Panc1 (cell line): ENCODE data around the gene INPP5A.

Source experiments
- CTCF ChIP-seq: fragments of 450-650 bp; IDR thresholded peaks from 2 replicates; pipeline ENCODE4 v1.5.1; 2017; ENCODE audit warnings: mild to moderate bottlenecking
- POLR2AphosphoS5 ChIP-seq: IDR thresholded peaks from 2 replicates; pipeline ENCODE4 v1.6.1; 2012; ENCODE audit warnings: mild to moderate bottlenecking, low read depth, low read length, moderate library complexity

GRCh38 chr10:132630666-132631337, 93.2 kb downstream of the INPP5A start:
- TF ChIP-seq POLR2AphosphoS5 (no peak), CTCF (no peak)
